Measurements from ENCODE around the gene EIF1.

EIF1 gene

GRCh38 chr17:41734139-41734948 lies 45.7 kb downstream of the EIF1 start, which contains the start of gene HAP1:
HAP1 (minus strand) TSS chr17:41734643; CDS start chr17:41734634, 9 bp downstream.
- no peak for DNase-seq (ENCODE audit: low read depth in 1 of 2, low spot score in 1 of 2)

- no peak for DNase-seq (ENCODE audit: low read depth in 1 of 2, low spot score in 1 of 2)
Measured at GRCh38 chr17:41734949-41735313, 46.2 kb downstream of the EIF1 start.

- no peak for DNase-seq (ENCODE audit: low read depth in 1 of 2, low spot score in 1 of 2)
Measured at GRCh38 chr17:41735744-41736143, 47.1 kb downstream of the EIF1 start.

GRCh38 chr17:41736983-41737679 lies 48.4 kb downstream of the EIF1 start:
- DNase-seq (ENCODE audit: low read depth in 1 of 2, low spot score in 1 of 2): no peak

GRCh38 chr17:41737680-41738023 lies 49.0 kb downstream of the EIF1 start:
- no peak for DNase-seq (ENCODE audit: low read depth in 1 of 2, low spot score in 1 of 2)

- peak; percentile 71 to 75 for DNase-seq (ENCODE audit: low read depth in 1 of 2, low spot score in 1 of 2)
Measured at GRCh38 chr17:41738077-41738800, 49.6 kb downstream of the EIF1 start.

- no peak for DNase-seq (ENCODE audit: low read depth in 1 of 2, low spot score in 1 of 2)
Measured at GRCh38 chr17:41738801-41739112, 50.1 kb downstream of the EIF1 start.

- DNase-seq (ENCODE audit: low read depth in 1 of 2, low spot score in 1 of 2): no peak
Measured at GRCh38 chr17:41739661-41740352, 51.1 kb downstream of the EIF1 start.

GRCh38 chr17:41740506-41740905 lies 51.8 kb downstream of the EIF1 start:
- DNase-seq (ENCODE audit: low read depth in 1 of 2, low spot score in 1 of 2): no peak

GRCh38 chr17:41741709-41742108 lies 53.0 kb downstream of the EIF1 start:
- no peak for DNase-seq (ENCODE audit: low read depth in 1 of 2, low spot score in 1 of 2)

Measured in activated CD4-positive, alpha-beta T cell treated with anti-CD3 and anti-CD28 coated beads, Interleukin-2, amount 50 U/mL, for 24 hours (primary cell).